Measurements from ENCODE around the gene MYO9A.
A peak's percentile ranks its signal among the peaks of the same experiment; 100 is the strongest.

The MYO9A gene

DNA sequence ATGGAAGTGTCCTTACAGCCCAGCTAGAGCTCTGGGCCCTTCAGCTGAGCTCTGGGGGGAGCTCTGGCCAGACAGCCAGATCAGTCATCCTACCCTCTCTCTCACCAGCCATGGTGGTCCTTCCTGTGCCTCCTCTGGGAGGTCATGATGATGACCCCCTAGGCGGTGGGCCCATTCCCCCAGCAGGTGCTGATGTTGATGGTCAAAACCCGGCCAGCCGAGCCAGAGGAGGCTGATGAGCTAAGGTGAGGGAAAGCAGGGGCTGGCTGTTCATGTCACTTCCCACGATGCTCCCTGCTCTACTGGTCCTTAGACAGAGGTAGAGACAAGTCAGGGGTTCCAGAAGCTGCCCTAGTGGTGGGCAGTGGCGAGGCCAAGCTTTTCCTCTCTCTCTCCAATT lies 44.6 kb upstream of the MYO9A start:
- Histone ChIP-seq H3K4me1 (no peaks in the 10 kb centered on the region), H3K27me3 (no peaks in the 10 kb centered on the region), H3K4me3 (ENCODE audit: low read depth, low read length) (no peak overlapping the region), H3K36me3 (no peaks in the 10 kb centered on the region), H3K9me3 (no peaks in the 10 kb centered on the region)
- no peak for DNase-seq
- TF ChIP-seq, protein P1, sequence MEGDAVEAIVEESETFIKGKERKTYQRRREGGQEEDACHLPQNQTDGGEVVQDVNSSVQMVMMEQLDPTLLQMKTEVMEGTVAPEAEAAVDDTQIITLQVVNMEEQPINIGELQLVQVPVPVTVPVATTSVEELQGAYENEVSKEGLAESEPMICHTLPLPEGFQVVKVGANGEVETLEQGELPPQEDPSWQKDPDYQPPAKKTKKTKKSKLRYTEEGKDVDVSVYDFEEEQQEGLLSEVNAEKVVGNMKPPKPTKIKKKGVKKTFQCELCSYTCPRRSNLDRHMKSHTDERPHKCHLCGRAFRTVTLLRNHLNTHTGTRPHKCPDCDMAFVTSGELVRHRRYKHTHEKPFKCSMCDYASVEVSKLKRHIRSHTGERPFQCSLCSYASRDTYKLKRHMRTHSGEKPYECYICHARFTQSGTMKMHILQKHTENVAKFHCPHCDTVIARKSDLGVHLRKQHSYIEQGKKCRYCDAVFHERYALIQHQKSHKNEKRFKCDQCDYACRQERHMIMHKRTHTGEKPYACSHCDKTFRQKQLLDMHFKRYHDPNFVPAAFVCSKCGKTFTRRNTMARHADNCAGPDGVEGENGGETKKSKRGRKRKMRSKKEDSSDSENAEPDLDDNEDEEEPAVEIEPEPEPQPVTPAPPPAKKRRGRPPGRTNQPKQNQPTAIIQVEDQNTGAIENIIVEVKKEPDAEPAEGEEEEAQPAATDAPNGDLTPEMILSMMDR (IDR thresholded peaks at IDR 0.05; ENCODE audit: low read depth, low read length), result no peak

DNA sequence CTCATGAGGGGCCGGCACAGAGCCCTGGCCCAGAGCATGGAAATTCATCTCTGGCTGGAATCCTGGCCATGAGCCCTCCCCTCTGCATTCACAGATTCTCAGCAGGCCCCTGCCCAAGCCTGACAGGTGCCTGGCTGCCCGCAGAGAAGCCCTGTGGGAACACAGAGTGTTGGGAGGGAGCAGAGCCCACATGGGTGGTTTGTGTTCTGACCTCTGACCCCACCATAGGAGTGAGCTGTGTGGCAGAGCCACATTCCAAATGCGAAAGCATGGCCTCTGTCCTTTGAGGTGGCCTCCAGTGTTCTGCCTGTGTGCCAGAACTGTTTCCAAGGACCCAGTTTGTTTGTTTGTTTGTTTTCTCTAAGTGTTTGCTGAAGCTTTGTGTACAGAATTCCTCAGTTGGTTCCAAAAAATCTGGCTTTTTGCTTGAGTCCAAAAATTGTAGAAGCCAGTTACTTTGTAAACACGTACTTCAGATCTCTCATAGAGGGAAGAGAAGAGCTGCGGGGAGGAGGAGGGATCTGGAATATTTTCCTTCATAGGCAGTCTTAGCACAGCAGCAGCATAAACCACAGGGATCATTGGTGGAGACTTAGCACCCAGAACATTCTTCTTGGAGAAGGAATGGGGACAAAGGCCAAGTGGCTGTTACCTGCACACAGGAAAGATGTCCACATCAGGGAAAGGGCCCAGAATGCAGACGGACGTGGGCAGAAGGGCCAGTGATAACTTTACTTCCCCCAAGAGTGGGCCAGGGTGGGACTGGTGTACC lies 43.6 kb upstream of the MYO9A start:
- no peaks in the 10 kb centered on the region for H3K27me3 ChIP-seq
- no peaks in the 10 kb centered on the region for H3K9me3 ChIP-seq
- no peak for DNase-seq
- TF ChIP-seq, protein P1 (IDR thresholded peaks at IDR 0.05; ENCODE audit: low read depth, low read length), result no peak
- H3K36me3 ChIP-seq, result no peaks in the 10 kb centered on the region
- H3K4me3 ChIP-seq (ENCODE audit: low read depth, low read length), result no peak overlapping the region
- no peaks in the 10 kb centered on the region for H3K4me1 ChIP-seq

DNA sequence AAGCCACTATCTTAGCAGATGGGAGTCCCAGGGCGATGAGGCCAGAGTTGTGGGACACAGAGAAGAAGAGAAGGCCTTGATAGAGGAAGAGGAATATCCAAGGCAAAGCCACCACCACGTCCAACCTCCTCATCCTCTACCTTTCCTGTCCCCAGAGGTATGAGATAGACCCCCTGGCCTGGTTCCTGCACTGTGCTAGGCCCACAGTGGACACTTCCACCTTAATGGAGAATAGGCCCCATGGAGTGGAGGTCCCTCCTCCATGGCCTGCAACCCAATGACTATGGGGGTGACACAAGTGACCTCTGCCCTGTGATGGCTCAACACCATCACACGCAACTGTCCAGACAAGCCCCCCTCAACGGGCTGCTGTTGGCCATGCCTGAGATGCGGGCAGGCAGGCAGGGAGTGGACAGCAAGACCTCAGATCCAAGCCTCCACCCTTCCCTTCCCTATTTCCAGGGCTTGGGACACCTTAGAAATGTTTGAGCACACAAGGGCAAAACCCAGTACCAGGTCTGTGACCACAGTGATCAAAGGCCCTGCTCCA lies 42.8 kb upstream of the MYO9A start:
- no peak for DNase-seq
- no peaks in the 10 kb centered on the region for H3K27me3 ChIP-seq
- no peaks in the 10 kb centered on the region for H3K36me3 ChIP-seq
- H3K4me1 ChIP-seq, result no peaks in the 10 kb centered on the region
- TF ChIP-seq, protein P1 (IDR thresholded peaks at IDR 0.05; ENCODE audit: low read depth, low read length), result no peak
- H3K4me3 ChIP-seq (ENCODE audit: low read depth, low read length), result no peak overlapping the region
- no peaks in the 10 kb centered on the region for H3K9me3 ChIP-seq

DNA sequence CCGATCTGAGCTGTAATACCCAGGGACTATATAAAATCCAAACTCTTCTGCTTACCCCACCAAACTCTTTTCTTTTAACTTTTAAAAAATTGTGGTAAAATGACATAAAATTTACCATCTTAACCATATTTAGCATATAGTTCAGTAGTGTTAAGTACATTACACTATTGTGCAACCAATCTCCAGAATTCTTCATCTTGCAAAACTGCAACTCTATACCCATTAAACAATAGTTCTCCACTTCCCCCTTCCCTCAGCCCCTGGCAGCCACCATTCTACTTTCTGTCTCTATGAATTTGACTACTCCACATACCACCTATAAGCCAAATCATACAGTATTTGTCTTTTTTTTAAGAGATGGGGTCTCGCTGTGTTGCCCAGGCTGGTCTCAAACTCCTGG lies 39.0 kb upstream of the MYO9A start:
- DNase-seq, result no peak
- Histone ChIP-seq H3K4me3 (ENCODE audit: low read depth, low read length) (no peak overlapping the region), H3K9me3 (no peaks in the 10 kb centered on the region), H3K27me3 (no peaks in the 10 kb centered on the region), H3K4me1 (no peaks in the 10 kb centered on the region), H3K36me3 (no peaks in the 10 kb centered on the region)
- TF ChIP-seq, protein P1 (IDR thresholded peaks at IDR 0.05; ENCODE audit: low read depth, low read length), result no peak

DNA sequence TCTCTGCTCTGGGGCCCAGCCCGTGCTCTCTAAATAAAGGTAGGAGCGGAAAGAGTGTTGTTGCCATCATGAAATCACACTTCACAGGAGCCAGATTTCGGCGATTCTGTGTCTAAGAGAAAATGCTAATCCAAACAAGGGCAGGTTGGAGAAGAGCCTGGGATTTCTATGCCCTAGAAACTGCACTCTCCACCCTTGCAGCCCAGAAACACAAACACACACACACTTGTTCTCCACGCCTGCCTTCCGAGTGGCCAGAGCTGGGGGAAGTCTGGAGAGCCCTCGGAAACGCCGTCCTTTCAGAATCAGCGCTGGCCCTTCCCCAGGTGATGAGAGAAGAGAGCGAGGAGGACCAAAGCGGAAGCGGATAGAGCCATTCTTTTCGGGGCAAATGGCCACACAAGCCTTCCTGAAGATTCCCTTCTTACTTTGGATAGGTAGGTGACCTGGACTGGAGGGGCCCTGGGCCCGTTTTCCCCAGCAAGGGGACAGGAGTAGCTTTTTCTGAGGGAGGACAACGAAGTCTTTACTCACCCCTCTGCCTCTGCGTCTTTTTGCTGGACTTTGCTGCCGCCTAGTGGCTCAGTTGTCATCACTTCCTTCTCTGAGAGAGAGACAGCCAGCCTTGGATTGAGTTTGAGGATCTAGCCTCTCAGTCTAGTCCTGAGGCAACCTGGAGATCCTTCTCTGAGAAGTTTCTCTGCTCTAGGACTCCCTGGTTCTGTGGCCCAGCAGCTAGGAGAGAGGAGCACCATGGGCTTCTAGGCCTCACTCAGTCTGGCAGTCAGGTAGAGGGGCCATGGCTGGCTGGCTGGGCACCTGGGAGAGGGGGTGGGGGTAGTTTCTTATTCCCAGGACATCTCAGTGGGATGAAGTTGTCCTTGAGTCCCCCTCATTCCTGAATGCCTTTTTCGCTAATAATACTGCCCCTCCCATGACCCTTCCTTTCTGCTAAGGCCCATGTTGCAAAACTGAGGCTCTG lies 38.0 kb upstream of the MYO9A start:
- Histone ChIP-seq H3K4me3 (ENCODE audit: low read depth, low read length) (peak overlapping the region; percentile 74), H3K9me3 (no peaks in the 10 kb centered on the region), H3K36me3 (no peaks in the 10 kb centered on the region), H3K27me3 (no peaks in the 10 kb centered on the region), H3K4me1 (no peaks in the 10 kb centered on the region)
- TF ChIP-seq, protein P1 (IDR thresholded peaks at IDR 0.05; ENCODE audit: low read depth, low read length), result peak; percentile 99
- DNase-seq, result peak; percentile 84
